ENCODE measurements around the gene FTCD.

GRCh38 chr21:46160907-46161632 is 5.7 kb upstream of the FTCD start:
- TF ChIP-seq CTCF (IDR thresholded peaks at IDR 0.05) (no peak), POLR2AphosphoS5 (IDR thresholded peaks at IDR 0.05) (no peak), POLR2A (IDR thresholded peaks at IDR 0.05) (no peak)

All from suprapubic skin (tissue), 4 donors.